ENCODE results near the gene ZC3H12C.

The ZC3H12C gene

GRCh38 chr11:110121204-110121603, 28.0 kb downstream of the ZC3H12C start:
- Histone ChIP-seq H3K4me3 (ENCODE audit: low read length) (no peak overlapping the region), H3K4me1 (ENCODE audit: control insufficient read depth, insufficient read depth, low read length) (no peaks in the 10 kb centered on the region), H3K27me3 (ENCODE audit: control insufficient read depth, insufficient read depth, low read length) (no peaks in the 10 kb centered on the region), H3K27ac (ENCODE audit: low read depth, low read length) (no peak overlapping the region), H3K36me3 (ENCODE audit: control insufficient read depth, insufficient read depth, low read length) (no peaks in the 10 kb centered on the region), H3K9ac (ENCODE audit: low read length) (no peak overlapping the region)

GRCh38 chr11:110123003-110123402, 29.8 kb downstream of the ZC3H12C start:
- H3K27ac ChIP-seq (ENCODE audit: low read depth, low read length): no peak overlapping the region
- no peaks in the 10 kb centered on the region for H3K4me1 ChIP-seq (ENCODE audit: control insufficient read depth, insufficient read depth, low read length)
- H3K27me3 ChIP-seq (ENCODE audit: control insufficient read depth, insufficient read depth, low read length): no peaks in the 10 kb centered on the region
- no peak overlapping the region for H3K4me3 ChIP-seq (ENCODE audit: low read length)
- H3K9ac ChIP-seq (ENCODE audit: low read length): no peak overlapping the region
- no peaks in the 10 kb centered on the region for H3K36me3 ChIP-seq (ENCODE audit: control insufficient read depth, insufficient read depth, low read length)

- Histone ChIP-seq H3K9ac (ENCODE audit: low read length) (no peak overlapping the region), H3K27me3 (ENCODE audit: control insufficient read depth, insufficient read depth, low read length) (no peaks in the 10 kb centered on the region), H3K4me1 (ENCODE audit: control insufficient read depth, insufficient read depth, low read length) (no peaks in the 10 kb centered on the region), H3K27ac (ENCODE audit: low read depth, low read length) (no peak overlapping the region), H3K36me3 (ENCODE audit: control insufficient read depth, insufficient read depth, low read length) (no peaks in the 10 kb centered on the region), H3K4me3 (ENCODE audit: low read length) (no peak overlapping the region)
Observed at GRCh38 chr11:110124605-110125004, 31.4 kb downstream of the ZC3H12C start.

GRCh38 chr11:110125632-110126031, 32.4 kb downstream of the ZC3H12C start:
- H3K4me3 ChIP-seq (ENCODE audit: low read length): no peak overlapping the region
- H3K27ac ChIP-seq (ENCODE audit: low read depth, low read length): no peak overlapping the region
- no peak overlapping the region for H3K9ac ChIP-seq (ENCODE audit: low read length)
- no peaks in the 10 kb centered on the region for H3K36me3 ChIP-seq (ENCODE audit: control insufficient read depth, insufficient read depth, low read length)
- no peaks in the 10 kb centered on the region for H3K27me3 ChIP-seq (ENCODE audit: control insufficient read depth, insufficient read depth, low read length)
- no peaks in the 10 kb centered on the region for H3K4me1 ChIP-seq (ENCODE audit: control insufficient read depth, insufficient read depth, low read length)

- H3K27ac ChIP-seq (ENCODE audit: low read depth, low read length): no peak overlapping the region
- H3K4me1 ChIP-seq (ENCODE audit: control insufficient read depth, insufficient read depth, low read length): no peaks in the 10 kb centered on the region
- no peaks in the 10 kb centered on the region for H3K36me3 ChIP-seq (ENCODE audit: control insufficient read depth, insufficient read depth, low read length)
- no peak overlapping the region for H3K4me3 ChIP-seq (ENCODE audit: low read length)
- no peak overlapping the region for H3K9ac ChIP-seq (ENCODE audit: low read length)
- no peaks in the 10 kb centered on the region for H3K27me3 ChIP-seq (ENCODE audit: control insufficient read depth, insufficient read depth, low read length)
Observed at GRCh38 chr11:110126936-110127335, 33.7 kb downstream of the ZC3H12C start.

GRCh38 chr11:110128161-110128560, 35.0 kb downstream of the ZC3H12C start:
- Histone ChIP-seq H3K36me3 (ENCODE audit: control insufficient read depth, insufficient read depth, low read length) (no peaks in the 10 kb centered on the region), H3K4me1 (ENCODE audit: control insufficient read depth, insufficient read depth, low read length) (no peaks in the 10 kb centered on the region), H3K9ac (ENCODE audit: low read length) (no peak overlapping the region), H3K27me3 (ENCODE audit: control insufficient read depth, insufficient read depth, low read length) (no peaks in the 10 kb centered on the region), H3K27ac (ENCODE audit: low read depth, low read length) (no peak overlapping the region), H3K4me3 (ENCODE audit: low read length) (no peak overlapping the region)

- Histone ChIP-seq H3K36me3 (ENCODE audit: control insufficient read depth, insufficient read depth, low read length) (no peaks in the 10 kb centered on the region), H3K27me3 (ENCODE audit: control insufficient read depth, insufficient read depth, low read length) (no peaks in the 10 kb centered on the region), H3K4me1 (ENCODE audit: control insufficient read depth, insufficient read depth, low read length) (no peaks in the 10 kb centered on the region), H3K27ac (ENCODE audit: low read depth, low read length) (no peak overlapping the region), H3K9ac (ENCODE audit: low read length) (no peak overlapping the region), H3K4me3 (ENCODE audit: low read length) (no peak overlapping the region)
Observed at GRCh38 chr11:110130642-110131238, 37.5 kb downstream of the ZC3H12C start.

- no peak overlapping the region for H3K4me3 ChIP-seq (ENCODE audit: low read length)
- no peaks in the 10 kb centered on the region for H3K4me1 ChIP-seq (ENCODE audit: control insufficient read depth, insufficient read depth, low read length)
- no peaks in the 10 kb centered on the region for H3K36me3 ChIP-seq (ENCODE audit: control insufficient read depth, insufficient read depth, low read length)
- no peak overlapping the region for H3K27ac ChIP-seq (ENCODE audit: low read depth, low read length)
- H3K9ac ChIP-seq (ENCODE audit: low read length): no peak overlapping the region
- no peaks in the 10 kb centered on the region for H3K27me3 ChIP-seq (ENCODE audit: control insufficient read depth, insufficient read depth, low read length)
Observed at GRCh38 chr11:110131386-110132123, 38.4 kb downstream of the ZC3H12C start.

GRCh38 chr11:110133160-110133559, 40.0 kb downstream of the ZC3H12C start:
- peaks cover 2% of the 10 kb centered on the region for H3K36me3 ChIP-seq (ENCODE audit: control insufficient read depth, insufficient read depth, low read length)

GRCh38 chr11:110134110-110134509, 40.9 kb downstream of the ZC3H12C start:
- no peak overlapping the region for H3K9ac ChIP-seq (ENCODE audit: low read length)

More at GRCh38 chr11:110133160-110133559, 40.0 kb downstream of the ZC3H12C start:
- Histone ChIP-seq H3K27ac (ENCODE audit: low read depth, low read length) (no peak overlapping the region), H3K4me3 (ENCODE audit: low read length) (no peak overlapping the region), H3K27me3 (ENCODE audit: control insufficient read depth, insufficient read depth, low read length) (no peaks in the 10 kb centered on the region), H3K9ac (ENCODE audit: low read length) (no peak overlapping the region), H3K4me1 (ENCODE audit: control insufficient read depth, insufficient read depth, low read length) (no peaks in the 10 kb centered on the region)

GRCh38 chr11:110141812-110142211, 48.6 kb downstream of the ZC3H12C start:
- H3K4me1 ChIP-seq (ENCODE audit: control insufficient read depth, insufficient read depth, low read length): no peaks in the 10 kb centered on the region
- H3K9ac ChIP-seq (ENCODE audit: low read length): no peak overlapping the region
- H3K27ac ChIP-seq (ENCODE audit: low read depth, low read length): no peak overlapping the region
- no peaks in the 10 kb centered on the region for H3K27me3 ChIP-seq (ENCODE audit: control insufficient read depth, insufficient read depth, low read length)
- H3K4me3 ChIP-seq (ENCODE audit: low read length): no peak overlapping the region
- H3K36me3 ChIP-seq (ENCODE audit: control insufficient read depth, insufficient read depth, low read length): peaks cover under 1% of the 10 kb centered on the region

More at GRCh38 chr11:110134110-110134509, 40.9 kb downstream of the ZC3H12C start:
- H3K4me1 ChIP-seq (ENCODE audit: control insufficient read depth, insufficient read depth, low read length): no peaks in the 10 kb centered on the region
- H3K27me3 ChIP-seq (ENCODE audit: control insufficient read depth, insufficient read depth, low read length): no peaks in the 10 kb centered on the region
- no peak overlapping the region for H3K27ac ChIP-seq (ENCODE audit: low read depth, low read length)
- H3K36me3 ChIP-seq (ENCODE audit: control insufficient read depth, insufficient read depth, low read length): peaks cover 2% of the 10 kb centered on the region
- H3K4me3 ChIP-seq (ENCODE audit: low read length): no peak overlapping the region

- Histone ChIP-seq H3K4me3 (ENCODE audit: low read length) (no peak overlapping the region), H3K9ac (ENCODE audit: low read length) (no peak overlapping the region), H3K36me3 (ENCODE audit: control insufficient read depth, insufficient read depth, low read length) (peaks cover 2% of the 10 kb centered on the region), H3K4me1 (ENCODE audit: control insufficient read depth, insufficient read depth, low read length) (no peaks in the 10 kb centered on the region), H3K27ac (ENCODE audit: low read depth, low read length) (no peak overlapping the region), H3K27me3 (ENCODE audit: control insufficient read depth, insufficient read depth, low read length) (no peaks in the 10 kb centered on the region)
Observed at GRCh38 chr11:110147962-110148709, 54.9 kb downstream of the ZC3H12C start.

Data from rectal smooth muscle tissue (tissue), 1 donor.